ENCODE measurements around the gene PSMD4.
"Not testable (repeated sequence)": the region's sequence is repeated elsewhere in the genome, so short reads cannot be mapped to it uniquely, and the experiment has no call there.

The PSMD4 gene

GRCh38 chr1:151254217-151255213 is at the start of gene PSMD4:
TSS of gene PSMD4 (plus strand) at chr1:151254734. CDS start at chr1:151254783, 49 bp downstream.
- peak; percentile 97 to 99 (median 99) for DNase-seq

GRCh38 chr1:151205381-151205965 is 49.1 kb upstream of the PSMD4 start:
- DNase-seq, result not testable (repeated sequence)

- DNase-seq, result no peak
Observed at GRCh38 chr1:151210830-151211229, 43.7 kb upstream of the PSMD4 start.

GRCh38 chr1:151211972-151212705 is 42.4 kb upstream of the PSMD4 start:
- no peak for DNase-seq

GRCh38 chr1:151213560-151213959 is 41.0 kb upstream of the PSMD4 start:
- DNase-seq, result no peak

- DNase-seq, result no peak
Observed at GRCh38 chr1:151221616-151222015, 32.9 kb upstream of the PSMD4 start.

GRCh38 chr1:151222130-151222529 is 32.4 kb upstream of the PSMD4 start:
- DNase-seq, result no peak

- no peak for DNase-seq
Observed at GRCh38 chr1:151235235-151235634, 19.3 kb upstream of the PSMD4 start.

GRCh38 chr1:151237678-151238466 is 16.7 kb upstream of the PSMD4 start:
- peak; percentile 42 to 72 (median 65) for DNase-seq

GRCh38 chr1:151238467-151238739 is 16.1 kb upstream of the PSMD4 start:
- no peak for DNase-seq

- no peak for DNase-seq
Observed at GRCh38 chr1:151242442-151242841, 12.1 kb upstream of the PSMD4 start.

GRCh38 chr1:151243683-151244216 is 10.8 kb upstream of the PSMD4 start:
- no peak for DNase-seq

GRCh38 chr1:151246786-151247185 is 7.7 kb upstream of the PSMD4 start:
- DNase-seq, result peak in 2 of 3 donors; percentile 23 to 24

GRCh38 chr1:151251656-151252470 is 2.7 kb upstream of the PSMD4 start:
- peak; percentile 85 to 89 (median 85) for DNase-seq

GRCh38 chr1:151255381-151255780 is 847 bp downstream of the PSMD4 start:
- DNase-seq, result peak; percentile 13 to 22 (median 22)

GRCh38 chr1:151259351-151259750 is 4.8 kb downstream of the PSMD4 start:
- DNase-seq, result no peak

- no peak for DNase-seq
Observed at GRCh38 chr1:151265446-151266236, 11.1 kb downstream of the PSMD4 start.

GRCh38 chr1:151266315-151266714 is 11.8 kb downstream of the PSMD4 start:
- DNase-seq, result no peak

GRCh38 chr1:151266821-151267220 is 12.3 kb downstream of the PSMD4 start:
- no peak for DNase-seq

GRCh38 chr1:151267760-151268159 is 13.2 kb downstream of the PSMD4 start:
- DNase-seq, result no peak

Measured in suppressor macrophage treated with lipopolysaccharide for 1 hour (primary cell).